HG03342 (cell line): Measurements from ENCODE around the gene RPS6KL1.
A peak's percentile ranks its signal among the peaks of the same experiment; 100 is the strongest.

Experiments
- ATAC-seq: cut with Tn5 transposase; IDR thresholded peaks from one replicate; pipeline ENCODE4 v1.9.1; 2021; ENCODE audit warnings: mild to moderate bottlenecking, moderate library complexity; ENCODE audit not compliant: unreplicated experiment

The RPS6KL1 gene

DNA sequence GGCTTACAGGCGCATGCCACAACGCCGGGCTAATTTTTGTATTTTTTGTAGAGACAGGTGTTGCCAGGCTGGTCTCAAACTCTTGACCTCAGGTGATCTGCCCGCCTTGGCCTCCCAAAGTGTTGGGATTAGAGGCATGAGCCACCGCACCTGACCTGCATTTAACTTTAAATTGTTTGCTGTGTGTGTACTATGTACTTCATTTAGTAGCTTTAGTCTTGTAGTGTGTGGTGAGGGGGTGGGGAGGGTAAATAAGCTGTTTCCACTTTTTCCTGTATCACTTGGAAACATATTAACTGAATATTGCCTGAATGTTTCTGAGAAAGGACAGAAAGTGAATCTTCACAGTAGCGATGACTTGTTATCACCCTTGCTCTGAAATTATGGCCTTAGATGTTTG lies 32.8 kb downstream of the RPS6KL1 start:
- no peak for ATAC-seq

DNA sequence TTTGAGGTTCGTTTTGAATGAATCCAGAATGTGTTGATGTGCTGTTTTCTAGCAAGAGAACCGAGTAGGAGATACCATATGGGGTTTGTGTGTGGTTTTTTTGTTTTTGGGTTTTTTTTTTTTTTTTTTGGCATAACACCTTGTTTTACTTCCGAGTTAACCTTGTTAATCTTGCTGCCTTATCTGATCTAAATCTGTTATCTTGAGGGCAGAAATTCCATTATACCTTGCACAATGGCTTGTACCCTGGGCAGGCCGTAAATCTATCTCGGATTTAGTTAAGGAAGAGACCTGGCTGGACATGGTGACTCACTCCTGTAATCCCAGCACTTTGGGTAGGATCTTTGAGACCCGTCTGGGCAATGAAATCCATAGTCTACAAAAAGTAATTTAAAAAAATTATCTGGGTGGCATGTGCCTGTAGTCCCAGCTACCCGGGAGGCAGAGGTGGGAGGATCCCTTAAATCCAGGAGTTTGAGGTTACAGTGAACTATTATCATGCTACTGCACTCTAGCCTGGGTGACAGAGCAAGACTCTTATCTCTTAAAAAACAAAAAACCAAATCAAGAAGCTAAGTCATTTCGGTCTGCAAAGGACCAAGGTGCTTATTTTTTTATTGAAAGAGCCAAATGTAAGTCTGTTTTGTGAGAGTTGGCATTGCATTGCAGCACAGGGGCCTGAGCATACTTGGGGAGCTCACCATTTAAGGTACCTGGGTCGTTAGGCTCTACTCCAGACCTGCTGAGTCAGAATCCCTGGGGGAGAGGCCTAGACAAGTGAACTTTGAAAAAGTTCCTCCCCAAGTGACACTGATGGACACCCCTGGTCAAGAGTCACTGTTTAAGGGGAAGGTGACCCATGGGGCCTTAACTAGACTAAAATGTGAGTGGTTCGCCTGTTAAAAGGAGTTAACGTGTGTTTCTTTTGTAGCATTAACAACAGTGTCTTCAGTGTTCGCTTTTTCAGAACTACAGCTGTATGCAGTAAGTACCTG lies 34.6 kb downstream of the RPS6KL1 start:
- ATAC-seq = no peak

DNA sequence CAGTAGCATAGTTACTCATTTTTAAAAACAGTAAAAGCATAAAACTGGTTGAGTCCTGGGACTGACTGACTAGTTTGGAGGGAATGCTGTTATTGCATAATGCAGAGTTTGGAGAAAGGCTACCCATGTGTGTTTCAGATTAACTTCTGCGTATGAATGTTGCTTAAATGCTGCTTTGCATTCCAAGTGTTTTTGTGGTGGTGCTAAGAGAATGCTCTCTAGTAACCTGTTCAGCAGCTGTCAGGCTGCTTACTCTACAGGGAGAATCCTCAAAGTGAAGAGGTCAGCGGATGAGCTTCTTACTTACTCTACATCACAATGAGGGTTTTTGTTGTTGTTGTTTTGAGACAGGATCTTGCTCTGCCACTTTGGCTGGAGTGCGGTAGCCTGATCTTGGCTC lies 37.1 kb downstream of the RPS6KL1 start:
- ATAC-seq = no peak

DNA sequence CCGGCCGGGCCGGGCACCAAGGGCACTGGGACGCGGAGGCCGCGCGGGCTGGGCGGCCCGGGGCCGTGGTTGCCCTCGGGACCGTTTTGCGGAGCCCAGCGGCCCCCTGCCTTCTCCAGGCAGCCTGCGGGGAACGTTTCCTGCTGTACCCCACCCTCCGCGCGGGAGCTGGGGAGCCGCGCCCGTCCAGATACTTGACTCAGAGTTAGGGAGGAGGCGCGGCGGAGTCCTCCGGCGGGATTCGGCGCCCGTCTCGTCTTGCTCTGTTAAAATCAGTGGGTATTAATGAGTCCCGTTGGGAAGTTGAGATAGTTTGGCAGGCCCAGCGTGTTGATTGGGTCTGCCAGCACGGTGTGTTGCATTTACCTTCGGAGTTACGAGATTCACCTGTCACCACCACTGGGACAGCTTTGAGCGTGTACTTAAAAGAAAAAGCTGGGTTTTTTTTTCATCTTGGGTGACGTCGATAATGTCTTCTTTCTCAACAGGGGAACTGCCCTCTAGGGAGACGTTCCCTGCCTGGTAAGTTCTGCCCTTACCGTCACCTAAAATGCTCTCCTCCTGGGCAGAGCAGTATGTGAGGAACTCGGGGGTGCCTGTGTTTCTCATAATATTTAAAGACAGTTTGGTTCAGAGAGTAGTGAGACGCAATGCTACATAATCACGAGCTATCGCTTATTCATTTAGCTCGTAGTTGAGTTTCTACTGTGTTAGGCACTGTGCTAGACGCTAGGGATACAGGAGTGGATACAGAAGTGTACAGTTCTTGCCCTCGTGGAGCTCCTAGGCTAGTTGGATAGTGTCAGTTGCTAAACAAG lies 40.7 kb downstream of the RPS6KL1 start:
- ATAC-seq = peak; percentile 39

DNA sequence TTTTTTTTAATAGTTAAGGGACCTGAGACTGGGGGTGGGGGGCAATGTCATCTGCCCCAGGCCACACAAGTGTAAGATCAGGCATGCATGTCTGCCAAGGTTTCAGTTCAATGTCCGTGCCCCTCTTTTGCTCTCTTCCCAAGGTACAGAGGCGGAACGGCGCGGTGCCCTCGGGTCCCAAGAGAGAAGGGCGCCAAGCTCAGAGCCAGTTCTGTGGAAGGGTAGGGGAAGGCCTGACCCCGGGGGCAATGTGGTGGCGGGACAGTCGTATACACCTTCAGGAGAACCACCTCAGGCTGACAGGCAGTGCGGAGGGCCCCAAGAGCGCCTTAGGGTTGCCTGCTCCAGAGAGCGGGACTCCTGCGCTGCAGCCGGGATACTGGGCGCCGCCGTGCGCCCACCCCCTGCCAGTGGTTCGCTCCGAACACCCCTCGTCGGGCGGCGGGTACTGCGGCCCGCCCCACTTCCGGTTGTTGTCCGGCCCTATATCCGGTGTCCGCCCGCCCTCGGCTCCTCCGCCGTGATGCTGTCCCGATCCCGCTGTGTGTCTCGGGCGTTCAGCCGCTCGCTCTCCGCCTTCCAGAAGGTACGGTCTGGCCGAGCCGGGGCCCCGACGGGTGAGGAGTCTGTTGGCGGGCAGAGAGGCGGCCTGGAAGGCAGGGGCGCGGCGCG lies 41.5 kb downstream of the RPS6KL1 start, which contains the start of gene DLST:
Gene DLST, plus strand, starts transcription at position 486 of the 672 bp plus-strand sequence. Its CDS starts 38 bp downstream, at position 524.
- ATAC-seq = peak; percentile 90

DNA sequence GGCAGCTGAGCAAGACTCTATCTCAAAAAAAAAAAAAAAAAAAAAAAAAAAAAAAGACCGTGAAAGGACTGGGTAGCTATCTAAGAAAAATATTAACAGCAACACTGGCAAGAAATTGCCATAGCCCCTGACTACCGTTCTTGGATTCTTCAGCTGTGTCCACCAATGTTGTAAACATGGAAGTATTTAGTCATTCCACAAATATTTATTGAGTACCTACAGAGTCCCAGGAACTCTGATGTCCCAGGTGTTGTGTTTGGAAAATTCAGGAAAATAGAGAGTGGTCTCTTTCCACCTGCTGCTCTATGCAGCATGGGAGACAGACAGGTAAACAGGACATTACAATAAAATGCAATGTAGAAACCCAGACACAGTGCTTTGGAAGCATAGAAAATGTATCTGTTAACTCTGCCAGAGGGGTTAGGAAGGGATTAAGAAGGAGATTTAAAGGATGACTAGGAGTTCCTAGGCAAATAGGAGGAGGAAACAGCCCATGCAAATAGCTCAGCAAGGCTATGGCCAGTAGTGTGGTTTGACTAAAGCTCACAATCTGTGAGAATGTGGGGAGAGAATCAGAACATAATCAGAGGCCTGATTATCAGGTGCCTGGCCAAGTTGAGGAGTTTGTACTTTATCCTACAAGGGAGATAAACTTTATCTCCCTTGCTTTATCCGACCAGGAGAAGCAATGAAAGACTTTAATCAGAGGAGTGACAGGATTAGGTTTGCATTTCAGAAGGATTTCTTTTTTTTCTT lies 43.5 kb downstream of the RPS6KL1 start:
- ATAC-seq = no peak

DNA sequence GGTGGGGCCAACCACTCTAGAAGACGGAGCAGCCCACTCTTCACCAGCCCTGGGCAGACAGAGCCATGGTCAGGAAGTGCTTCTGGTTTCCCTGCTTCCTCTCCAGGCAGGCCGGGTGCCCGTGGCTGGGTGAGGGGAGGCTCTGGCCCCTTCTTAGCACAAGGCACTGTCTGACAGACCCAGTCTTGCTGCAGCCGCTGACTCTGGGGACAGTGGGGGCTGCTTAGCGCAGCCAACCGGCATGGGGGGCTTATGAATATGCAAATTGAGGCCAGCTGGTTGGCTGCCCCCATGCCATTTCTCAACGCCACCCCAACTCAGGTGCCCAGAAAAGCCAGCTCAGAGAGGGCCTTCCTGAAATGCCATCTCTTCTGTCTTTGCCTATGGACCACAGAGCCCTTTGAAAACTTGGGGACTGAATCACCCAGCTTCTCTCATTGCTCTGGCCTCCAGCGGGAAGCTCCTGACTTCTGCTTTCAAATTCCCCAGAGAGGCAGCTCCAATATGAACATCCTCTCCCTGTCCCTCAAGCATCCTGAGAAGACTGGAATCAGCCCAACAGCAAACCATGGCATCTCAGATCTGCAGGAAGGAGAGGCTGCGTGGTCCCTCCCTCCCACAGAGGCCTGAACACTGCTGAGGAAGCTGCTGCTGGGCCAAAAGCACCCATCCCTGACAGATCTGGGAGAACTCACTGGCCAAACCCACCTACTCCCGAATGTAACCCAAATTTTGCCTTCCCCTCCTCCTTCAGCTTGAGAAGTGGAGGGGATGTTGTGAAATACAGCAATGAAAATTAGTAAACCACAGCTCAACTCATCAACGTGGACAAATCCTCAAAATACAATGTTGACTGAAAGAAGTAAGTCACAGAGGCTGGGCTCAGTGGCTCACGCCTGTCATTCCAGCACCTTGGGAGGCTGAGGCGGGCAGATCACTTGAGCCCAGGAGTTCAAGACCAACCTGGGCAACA lies 46.8 kb downstream of the RPS6KL1 start, which contains the start of gene PROX2:
Gene PROX2, minus strand, starts transcription at position 205 of the 973 bp plus-strand sequence. CDS start 12,311 bp downstream, outside the sequence.
- no peak for ATAC-seq

DNA sequence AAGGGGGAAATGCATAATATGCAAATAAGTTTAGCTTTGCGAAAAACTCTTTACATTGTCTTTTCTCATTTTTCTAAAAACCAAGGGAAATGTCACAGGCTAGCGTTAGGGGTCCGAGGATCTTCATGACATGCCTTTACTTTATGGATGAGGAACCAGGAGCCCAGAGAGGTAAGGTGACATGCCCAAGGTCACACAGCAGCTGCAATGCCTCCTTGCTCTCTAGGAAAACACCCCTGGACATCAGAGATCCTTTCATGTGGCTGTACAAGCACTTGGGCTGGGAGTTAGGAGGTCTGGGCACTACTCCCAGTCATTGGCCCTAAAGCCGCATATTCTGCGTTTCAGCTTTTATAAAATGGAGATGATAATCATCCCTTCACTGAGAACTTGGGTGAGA lies 47.9 kb downstream of the RPS6KL1 start:
- no peak for ATAC-seq

DNA sequence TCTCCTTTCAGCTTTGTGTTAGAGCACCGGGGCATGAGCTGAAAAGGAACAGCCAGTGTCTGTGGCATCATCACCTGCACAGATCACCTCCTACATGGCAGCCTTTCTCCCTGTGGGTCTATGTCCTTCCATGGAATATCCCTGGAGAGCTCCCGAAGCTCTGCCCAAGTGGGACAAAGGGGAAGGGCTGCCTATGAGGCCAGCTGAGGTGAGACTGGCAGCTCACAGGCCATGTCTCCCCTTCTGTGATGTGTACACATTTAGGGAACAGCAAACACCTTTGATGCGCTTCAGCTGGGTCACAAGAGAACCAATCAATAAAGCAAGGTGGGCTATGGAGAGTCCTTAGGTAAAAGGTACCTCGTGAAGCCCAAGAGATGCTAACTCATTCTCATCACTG lies 51.2 kb downstream of the RPS6KL1 start:
- ATAC-seq = no peak

DNA sequence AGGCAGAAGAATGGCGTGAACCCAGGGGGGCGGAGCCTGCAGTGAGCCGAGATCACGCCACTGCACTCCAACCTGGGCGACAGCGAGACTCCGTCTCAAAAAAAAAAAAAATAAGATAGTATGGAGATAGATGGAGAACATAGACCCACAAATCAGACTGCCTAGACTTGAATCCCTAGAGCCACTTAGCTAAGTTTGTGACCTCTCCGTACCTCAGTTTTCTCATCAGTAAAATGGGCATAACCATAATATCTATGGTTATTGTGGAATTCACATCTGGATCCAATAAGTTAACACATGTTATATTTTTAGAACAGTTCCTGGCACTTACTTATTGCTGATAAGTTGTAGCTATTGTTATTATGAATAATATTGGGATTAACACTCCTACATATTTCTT lies 54.3 kb downstream of the RPS6KL1 start:
- ATAC-seq = no peak

DNA sequence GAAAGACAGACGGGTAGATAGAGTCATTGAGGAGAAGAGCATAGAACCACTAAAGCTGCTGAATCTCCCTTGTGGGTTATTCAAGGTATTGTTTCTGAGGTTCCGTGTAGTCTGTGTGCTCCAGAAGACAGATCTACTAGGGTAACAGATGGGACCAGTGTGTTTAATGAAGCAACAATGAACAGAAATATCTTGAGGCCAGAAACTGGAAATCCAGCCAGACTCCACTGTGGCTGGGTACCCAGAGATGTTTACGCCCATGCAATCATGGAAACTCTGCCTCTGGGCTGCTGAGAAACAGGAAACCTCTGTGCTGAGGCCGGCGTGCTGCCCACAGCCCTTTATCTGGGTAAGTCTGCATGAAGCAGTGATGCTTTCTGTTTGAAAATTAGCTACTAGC lies 55.4 kb downstream of the RPS6KL1 start:
- ATAC-seq = no peak

DNA sequence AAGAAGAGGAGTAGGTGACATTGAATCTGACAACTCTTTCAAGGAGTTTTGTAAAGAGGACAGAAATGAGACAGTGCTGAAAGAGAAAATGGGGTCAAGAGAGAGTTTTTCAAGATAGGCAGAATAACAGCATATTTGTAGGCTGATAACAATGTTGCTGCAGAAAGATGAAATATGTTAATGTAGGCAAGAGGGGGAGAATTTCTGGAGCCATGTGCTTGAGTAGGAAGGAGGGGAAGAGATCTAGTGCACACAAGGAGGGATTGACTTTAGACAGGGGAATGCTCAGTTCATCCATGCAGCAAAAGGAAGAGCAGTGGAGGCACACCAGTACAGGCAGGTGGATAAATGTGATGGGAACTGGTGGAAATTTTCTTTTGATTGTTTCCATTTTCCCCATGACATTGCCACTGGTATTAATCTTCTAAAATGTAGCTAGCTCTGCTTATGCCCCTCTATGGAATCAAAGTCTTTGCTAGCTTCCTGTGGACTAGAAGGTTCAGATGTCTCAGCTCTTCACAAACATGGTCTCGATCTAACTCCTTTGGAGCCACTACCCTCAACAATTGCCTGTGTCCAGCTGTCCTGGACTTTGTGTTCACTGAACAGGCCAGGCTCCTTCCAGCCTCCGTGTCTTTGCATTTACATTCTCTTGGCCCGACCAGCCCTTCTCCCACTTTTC lies 56.2 kb downstream of the RPS6KL1 start:
- no peak for ATAC-seq

DNA sequence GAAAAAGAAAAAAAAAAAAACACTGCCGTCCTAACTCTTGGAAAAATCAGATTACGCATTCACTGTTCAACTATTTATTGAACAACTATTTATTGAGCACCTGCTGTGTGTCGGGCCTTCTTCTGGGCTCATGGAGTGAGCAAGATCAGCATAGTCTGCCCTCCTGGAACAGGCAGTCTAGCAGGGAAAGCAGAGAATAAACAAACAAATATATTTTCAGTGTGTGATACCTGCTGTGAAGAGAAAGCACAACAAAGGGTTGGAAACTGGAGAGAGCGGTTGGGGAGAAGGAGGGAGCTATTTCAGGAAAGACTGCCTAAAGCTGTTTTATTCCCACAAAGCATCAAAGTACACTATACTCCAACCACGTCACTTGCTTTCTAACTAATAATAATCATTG lies 57.9 kb downstream of the RPS6KL1 start:
- no peak for ATAC-seq

DNA sequence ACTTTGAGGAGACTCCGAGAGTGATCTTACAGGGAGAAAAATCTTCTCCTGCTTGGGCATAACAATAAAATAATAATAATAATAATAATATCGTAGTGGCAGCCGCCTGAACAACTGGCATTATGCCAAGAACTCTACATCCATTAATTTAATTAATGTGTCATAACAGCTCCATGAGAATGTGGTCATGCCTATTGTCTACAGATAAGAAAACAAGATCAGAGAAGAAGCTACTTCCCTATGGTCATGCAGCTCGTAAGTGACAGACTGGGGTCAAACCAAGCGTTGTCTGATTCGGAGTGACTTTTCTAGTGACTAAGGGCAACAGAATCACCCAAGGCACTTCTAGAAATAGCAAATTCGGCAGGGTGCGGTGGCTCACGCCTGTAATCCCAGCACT lies 58.9 kb downstream of the RPS6KL1 start:
- ATAC-seq = no peak

DNA sequence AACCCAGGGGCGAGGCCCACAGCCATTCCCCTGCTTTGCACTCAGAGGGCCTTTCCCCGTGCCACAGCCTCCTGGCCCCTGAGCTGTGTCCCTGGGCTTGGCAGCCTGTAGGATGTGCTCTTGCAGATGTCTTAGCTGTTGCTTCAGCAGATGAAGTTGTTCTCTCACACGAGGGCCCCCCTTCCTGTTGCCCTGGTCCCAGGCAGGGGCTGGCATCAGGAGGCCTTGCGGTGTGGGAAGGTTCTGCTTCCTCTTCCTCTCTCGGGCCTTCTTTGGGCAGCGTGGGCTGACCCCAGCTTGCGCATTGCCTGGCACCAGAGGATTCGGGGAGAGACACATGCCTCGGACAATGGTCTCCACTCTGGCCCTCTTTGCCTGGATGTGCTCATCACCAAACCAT lies 59.8 kb downstream of the RPS6KL1 start:
- no peak for ATAC-seq

DNA sequence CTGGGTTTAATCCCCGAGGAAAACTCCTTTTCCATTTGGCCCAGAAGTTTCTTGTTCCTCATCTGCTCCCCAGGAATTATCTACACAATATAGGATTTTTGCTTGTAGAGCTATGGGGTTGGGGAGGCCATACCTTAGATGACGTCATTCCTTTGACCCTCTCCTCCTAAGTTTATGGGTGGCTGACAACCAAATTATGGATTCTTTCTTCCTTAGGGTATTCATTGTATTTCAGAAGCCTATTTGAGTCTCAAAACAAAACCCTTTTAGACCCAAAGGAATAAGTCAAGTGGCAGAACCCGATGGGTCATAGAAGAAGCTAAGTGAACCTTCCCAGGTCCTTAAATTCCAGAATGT lies 61.3 kb downstream of the RPS6KL1 start:
- ATAC-seq = no peak

DNA sequence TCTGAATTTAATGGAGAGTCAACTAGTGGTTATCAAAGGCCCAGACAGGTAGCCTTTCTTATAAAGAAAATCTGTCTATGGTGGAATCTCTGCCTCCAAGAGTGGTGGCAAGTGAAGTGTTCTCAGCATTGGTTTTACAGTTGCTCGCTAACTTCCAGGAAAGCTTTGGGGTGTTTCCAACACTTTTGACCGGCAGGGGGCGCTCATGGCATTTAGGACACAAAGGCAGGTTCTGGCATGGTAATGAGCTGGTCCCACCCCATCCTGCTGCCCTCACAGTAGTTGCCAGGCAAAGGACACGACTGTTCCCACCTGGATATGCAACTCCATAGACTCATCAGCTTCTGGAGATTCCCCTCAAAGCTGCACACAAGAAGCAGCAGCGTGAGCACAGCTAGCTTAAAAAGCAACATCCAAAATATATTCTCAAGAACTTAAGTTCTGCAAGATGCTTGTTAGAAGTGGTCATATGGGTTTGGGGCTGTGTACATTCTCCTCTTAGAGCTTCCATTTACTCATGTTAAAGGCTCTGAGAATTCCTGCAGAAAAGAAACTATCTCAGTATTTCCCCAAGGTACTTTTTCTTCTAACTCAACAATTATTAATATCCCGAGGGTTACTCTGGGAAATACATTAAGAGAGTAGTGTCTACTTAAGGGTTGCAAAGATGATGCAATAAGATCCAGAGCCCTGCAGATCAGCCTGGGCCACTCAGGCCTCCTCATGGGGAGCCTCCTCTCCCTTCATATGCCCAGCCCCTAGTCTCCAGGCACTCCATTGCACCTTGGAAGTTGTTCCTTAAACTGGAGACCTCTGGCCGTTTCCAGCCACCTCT lies 61.9 kb downstream of the RPS6KL1 start:
- ATAC-seq = no peak
